Omental fat pad (tissue), 4 donors: Measurements from ENCODE around the gene RNF207. TPM values are rescaled to one million over a fixed set of nuclear protein-coding genes. Genes with fewer than 3 reads are reported as not detected.

Experiments used
- ATAC-seq: fragments of 150-250 bp; one replicate; pipeline ENCODE4 v1.9.1; 2016; ENCODE audit warnings: mild to moderate bottlenecking, moderate library complexity; ENCODE audit not compliant: low FRiP score
- DNase-seq: peaks from one replicate; pipeline ENCODE4 v3.0.0-alpha.2; 2019; ENCODE audit warnings: low spot score
- total RNA-seq, 4 donors: library from RNA; depleted of rRNA; stranded (reverse); fragments of >200 nt; gene quantifications; one replicate each; pipeline ENCODE4 v1.1.0, GENCODE V29; 2016
- TF ChIP-seq, protein P1 (sequence below), 3 donors: fragments of 450-650 bp; IDR thresholded peaks; one replicate each; pipeline ENCODE4 v1.5.1; 2016 to 2017; ENCODE audit warnings: antibody characterized with exemption in 3 of 3, mild to moderate bottlenecking in 3 of 3, moderate library complexity in 2 of 3

Gene RNF207
- total RNA-seq, 4 donors from 2014 or later: 5.2 to 48.2 (median 9.5) TPM

DNA sequence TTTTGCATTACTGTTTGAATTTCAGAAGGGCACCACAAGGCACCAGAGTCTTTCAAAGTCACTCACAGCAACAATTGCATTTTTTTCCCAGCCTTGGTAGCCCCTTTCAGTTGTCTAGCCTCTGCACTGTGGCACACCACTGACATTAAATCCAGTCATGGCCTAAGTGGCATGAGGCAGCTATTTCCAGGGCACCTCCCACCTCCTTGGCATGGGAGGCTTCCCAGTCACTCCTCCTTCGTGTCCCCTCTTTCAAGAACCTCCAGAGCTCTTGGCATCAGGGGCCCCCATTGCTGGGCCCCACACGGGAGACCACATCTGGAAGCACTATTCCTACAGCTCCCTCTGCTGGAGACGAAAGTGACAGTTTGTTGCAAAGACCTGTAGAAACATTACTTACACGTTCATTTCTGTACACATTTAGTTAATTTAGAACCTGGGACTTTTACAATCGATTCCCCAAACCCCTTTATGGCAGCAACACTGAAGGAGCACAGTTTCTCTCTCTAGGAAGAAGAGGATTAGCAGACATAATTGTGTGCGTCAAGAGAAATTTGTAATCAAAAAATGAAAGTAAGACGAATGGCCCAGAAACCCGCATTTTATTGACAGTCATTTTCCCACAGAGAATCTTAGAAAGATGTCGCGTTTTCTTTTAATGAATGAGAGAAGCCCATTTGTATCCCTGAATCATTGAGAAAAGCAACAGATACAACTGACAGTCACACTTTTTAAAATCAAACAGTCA lies 20.1 kb upstream of the RNF207 start:
- TF ChIP-seq, protein P1, sequence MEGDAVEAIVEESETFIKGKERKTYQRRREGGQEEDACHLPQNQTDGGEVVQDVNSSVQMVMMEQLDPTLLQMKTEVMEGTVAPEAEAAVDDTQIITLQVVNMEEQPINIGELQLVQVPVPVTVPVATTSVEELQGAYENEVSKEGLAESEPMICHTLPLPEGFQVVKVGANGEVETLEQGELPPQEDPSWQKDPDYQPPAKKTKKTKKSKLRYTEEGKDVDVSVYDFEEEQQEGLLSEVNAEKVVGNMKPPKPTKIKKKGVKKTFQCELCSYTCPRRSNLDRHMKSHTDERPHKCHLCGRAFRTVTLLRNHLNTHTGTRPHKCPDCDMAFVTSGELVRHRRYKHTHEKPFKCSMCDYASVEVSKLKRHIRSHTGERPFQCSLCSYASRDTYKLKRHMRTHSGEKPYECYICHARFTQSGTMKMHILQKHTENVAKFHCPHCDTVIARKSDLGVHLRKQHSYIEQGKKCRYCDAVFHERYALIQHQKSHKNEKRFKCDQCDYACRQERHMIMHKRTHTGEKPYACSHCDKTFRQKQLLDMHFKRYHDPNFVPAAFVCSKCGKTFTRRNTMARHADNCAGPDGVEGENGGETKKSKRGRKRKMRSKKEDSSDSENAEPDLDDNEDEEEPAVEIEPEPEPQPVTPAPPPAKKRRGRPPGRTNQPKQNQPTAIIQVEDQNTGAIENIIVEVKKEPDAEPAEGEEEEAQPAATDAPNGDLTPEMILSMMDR (IDR thresholded peaks at IDR 0.05): no peak
- ATAC-seq (no peak), DNase-seq (no peak)

DNA sequence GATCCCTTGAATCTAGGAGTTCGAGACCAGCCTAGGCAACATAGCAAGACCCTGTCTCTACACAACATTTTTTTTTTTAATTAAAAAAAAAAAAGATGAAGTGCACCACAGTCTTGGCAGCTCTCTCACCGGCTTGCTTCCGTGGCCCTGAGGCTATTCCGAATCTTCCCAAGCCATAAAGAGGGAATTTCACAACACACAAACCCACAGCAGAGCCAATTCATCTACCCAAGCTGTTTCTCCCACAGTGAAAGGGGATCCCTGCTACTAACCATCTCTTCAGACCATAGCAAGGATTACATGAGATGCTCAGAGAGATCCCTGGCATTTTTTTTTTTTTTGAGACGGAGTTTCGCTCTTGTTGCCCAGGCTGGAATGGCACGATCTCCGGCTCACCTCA lies 17.5 kb upstream of the RNF207 start:
- ATAC-seq (no peak), DNase-seq (no peak)
- TF ChIP-seq, protein P1 (IDR thresholded peaks at IDR 0.05): no peak

DNA sequence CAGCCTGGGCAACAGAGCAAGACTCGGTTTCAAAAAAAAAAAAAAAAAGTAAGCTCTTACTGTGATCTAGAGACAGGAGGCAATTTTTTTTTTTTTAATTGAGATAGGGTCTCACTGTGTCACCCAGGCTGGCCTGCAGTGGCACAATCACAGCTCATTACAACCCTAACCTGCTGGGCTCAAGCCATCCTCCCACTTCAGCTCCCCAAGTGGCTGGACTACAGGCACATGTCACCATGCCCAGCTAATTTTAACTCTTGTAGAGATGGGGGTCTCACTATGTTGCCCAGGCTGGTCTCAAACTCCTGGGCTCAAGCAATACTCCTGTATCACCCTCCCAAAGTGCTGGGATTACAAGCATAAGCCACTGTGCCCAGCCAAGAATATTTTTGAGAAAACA lies 14.0 kb upstream of the RNF207 start:
- TF ChIP-seq, protein P1 (IDR thresholded peaks at IDR 0.05): no peak
- ATAC-seq (no peak), DNase-seq (no peak)

DNA sequence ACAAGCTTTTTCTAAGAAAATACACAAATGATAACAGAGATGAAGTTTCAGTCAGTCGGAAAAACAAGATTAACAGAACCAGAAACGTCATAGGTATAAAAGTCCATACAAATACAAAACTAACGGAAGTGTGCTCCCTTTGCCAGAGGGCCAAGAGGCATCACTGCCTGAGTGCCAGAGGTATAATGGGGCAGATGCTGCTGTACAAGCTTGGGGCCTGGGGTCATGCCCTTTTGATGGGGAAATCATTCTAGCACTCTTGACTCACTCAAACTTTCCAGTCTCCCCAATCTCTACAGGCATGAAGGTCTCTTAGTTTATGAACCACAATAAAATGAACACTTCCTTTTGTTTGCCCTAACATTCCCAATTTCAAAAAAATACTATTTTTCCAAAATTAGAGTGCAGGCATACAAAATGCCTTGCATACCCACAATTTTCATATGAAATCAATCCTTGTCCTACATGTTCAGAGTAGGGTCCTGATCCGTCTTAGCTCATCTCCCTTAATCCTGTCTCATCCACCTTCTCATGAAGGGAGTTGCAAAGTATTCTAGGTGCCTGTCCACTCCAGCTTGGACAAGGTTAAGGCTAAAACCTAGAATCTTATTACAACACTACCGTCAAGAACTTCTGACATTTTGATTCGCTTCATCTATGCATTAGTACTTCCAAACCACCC lies 8.0 kb upstream of the RNF207 start:
- DNase-seq: no peak
- TF ChIP-seq, protein P1 (IDR thresholded peaks at IDR 0.05): no peak

DNA sequence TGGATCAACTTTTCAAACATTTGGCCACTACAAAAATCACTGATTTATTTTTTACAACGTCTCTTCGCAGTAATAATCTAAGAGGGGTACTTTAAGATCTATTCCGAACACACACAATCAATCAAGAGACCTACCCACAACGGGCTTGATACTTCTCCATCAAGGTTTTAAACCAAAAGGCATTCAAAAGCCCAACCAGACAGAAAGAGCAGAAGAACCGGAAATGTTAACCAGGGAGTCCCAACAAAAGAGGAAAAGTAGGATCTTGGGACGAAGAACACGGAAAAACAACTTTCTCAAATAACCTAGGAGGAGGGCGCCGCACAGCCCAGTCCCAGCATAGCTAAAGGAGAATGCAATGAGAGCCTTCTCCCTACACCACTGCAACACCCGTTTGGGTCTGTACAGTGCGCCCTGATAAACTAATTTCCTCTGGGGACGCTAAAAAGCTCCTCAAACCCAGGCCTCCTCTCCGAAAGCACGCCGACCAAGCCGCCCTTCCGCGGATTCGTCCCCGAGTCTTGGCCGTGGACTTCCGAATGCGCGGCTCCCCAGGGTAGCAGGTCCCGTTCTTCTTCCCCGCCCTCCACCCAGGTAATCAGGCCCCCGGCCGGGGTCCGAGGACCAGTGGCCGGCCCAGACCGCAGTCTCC lies 7.1 kb upstream of the RNF207 start:
- peak; percentile 11 for ATAC-seq
- no peak for DNase-seq
- TF ChIP-seq, protein P1 (IDR thresholded peaks at IDR 0.05): no peak

More for the DNA sequence above, 8.0 kb upstream of the RNF207 start:
- ATAC-seq: no peak

DNA sequence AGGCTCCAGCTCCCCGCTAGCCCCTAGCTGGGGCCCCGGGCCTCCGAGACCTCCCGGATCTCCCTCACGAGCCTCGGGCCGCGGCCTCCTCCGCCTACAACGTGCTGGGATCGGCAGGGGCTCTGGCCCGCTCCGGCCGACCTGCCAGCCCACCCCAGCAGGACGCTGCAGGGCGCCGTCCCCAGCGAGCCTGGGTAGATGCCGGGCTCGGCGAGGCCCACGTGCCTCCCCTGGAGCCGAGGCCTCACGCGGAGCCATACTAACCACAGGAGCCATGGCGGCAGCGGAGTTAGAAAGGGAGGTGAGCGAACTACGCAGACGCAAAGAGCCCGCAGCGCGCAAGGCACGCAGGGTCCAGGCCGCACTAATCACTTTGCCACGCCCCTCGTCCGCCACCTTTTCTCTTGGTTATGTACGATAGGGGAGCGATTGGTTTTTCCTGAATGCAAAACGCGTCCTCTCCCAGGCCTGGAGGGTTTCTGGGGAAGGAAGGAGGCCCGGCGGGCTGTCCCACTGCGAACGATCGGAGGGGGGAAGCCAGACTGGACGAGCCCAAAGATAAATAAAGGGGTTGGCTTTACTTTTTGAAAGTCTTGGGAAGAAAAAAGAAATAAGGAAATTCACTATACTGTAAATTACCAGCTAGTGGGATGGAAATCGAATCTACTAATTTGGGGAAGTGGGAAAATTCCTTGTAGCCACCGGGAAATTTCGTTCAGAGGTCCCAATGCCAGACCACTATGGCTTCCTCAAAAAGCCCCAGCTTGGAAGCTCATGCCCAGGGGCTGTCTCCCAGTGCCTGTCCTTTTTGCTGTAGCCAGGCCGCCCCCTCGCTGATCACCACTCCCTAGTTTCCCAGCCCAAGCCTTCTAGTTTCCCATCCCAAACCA lies 6.4 kb upstream of the RNF207 start, which contains the start of gene RPL22:
RPL22 (minus strand) TSS at position 298 of the 890 bp plus-strand sequence; CDS start at position 276, 22 bp downstream.
- DNase-seq (peak; percentile 91), ATAC-seq (peak; percentile 97)
- TF ChIP-seq, protein P1 (IDR thresholded peaks at IDR 0.05): no peak
